ENCODE results near the gene VAV3. TPM values are rescaled to one million over a fixed set of nuclear protein-coding genes. Genes with fewer than 3 reads are reported as not detected.
"Not testable (repeated sequence)": the region's sequence is repeated elsewhere in the genome, so short reads cannot be mapped to it uniquely, and the experiment has no call there.

Gene VAV3
- total and polyA plus RNA-seq, 10 donors = 10.5 to 63.0 (median 38.8) TPM

GRCh38 chr1:107702946-107703571 lies 261.9 kb downstream of the VAV3 start:
- Histone ChIP-seq H3K27me3 (replicated peaks in 1 of 7) (no peaks in the 10 kb centered on the region), H3K4me1 (no peaks in the 10 kb centered on the region), H3K4me3 (no peak overlapping the region), H3K9me3 (no peaks in the 10 kb centered on the region), H3K27ac (no peak overlapping the region), H3K36me3 (peaks cover 0 to 68% (median 0%) of the 10 kb centered on the region in 6 donors)
- WGBS, 5 donors = 82 to 98% (median 87%) methylated on average over 4 of the region's 4 CpGs
- TF ChIP-seq POLR2AphosphoS5 (IDR thresholded peaks at IDR 0.05) = no peak
- TF ChIP-seq CTCF (IDR thresholded peaks at IDR 0.05 in 8 of 11, conservative IDR thresholded peaks at IDR 0.05 in 3 of 11) = no peak
- no peak for TF ChIP-seq POLR2A (IDR thresholded peaks at IDR 0.05)
- no peak for DNase-seq
- intact Hi-C loops (cut with DNase I; ENCODE audit: low total_unique reads) = no loop called here

- H3K27me3 ChIP-seq (replicated peaks in 1 of 7); intact Hi-C loops (cut with DNase I; ENCODE audit: low total_unique reads): not testable (repeated sequence)
- WGBS, 5 donors = 60 to 79% (median 65%) methylated on average over 3 of the region's 3 CpGs
Measured at GRCh38 chr1:107700651-107701050, 264.3 kb downstream of the VAV3 start.

GRCh38 chr1:107698161-107698560 lies 266.8 kb downstream of the VAV3 start:
- Histone ChIP-seq H3K4me3 (no peak overlapping the region), H3K9me3 (no peaks in the 10 kb centered on the region), H3K36me3 (peaks cover 0 to 75% (median 0%) of the 10 kb centered on the region in 6 donors), H3K4me1 (no peaks in the 10 kb centered on the region), H3K27ac (no peak overlapping the region), H3K27me3 (replicated peaks in 1 of 7) (no peaks in the 10 kb centered on the region)
- 93 to 96% (median 95%) methylated on average over 6 of the region's 6 CpGs for WGBS, 5 donors
- intact Hi-C loops (cut with DNase I; ENCODE audit: low total_unique reads) = no loop called here
- DNase-seq = no peak
- TF ChIP-seq CTCF (IDR thresholded peaks at IDR 0.05 in 8 of 11, conservative IDR thresholded peaks at IDR 0.05 in 3 of 11) = no peak
- TF ChIP-seq POLR2AphosphoS5 (IDR thresholded peaks at IDR 0.05) = no peak
- TF ChIP-seq POLR2A (IDR thresholded peaks at IDR 0.05) = no peak

More at GRCh38 chr1:107700651-107701050, 264.3 kb downstream of the VAV3 start:
- DNase-seq, H3K4me3 ChIP-seq, H3K9me3 ChIP-seq, H3K4me1 ChIP-seq, H3K27ac ChIP-seq: not testable (repeated sequence)
- peaks cover 0 to 77% (median 0%) of the 10 kb centered on the region in 6 donors for H3K36me3 ChIP-seq

- 90 to 96% (median 92%) methylated on average over 3 of the region's 3 CpGs for WGBS, 5 donors
- H3K27ac ChIP-seq = no peak overlapping the region
- H3K9me3 ChIP-seq = no peaks in the 10 kb centered on the region
- no peak for DNase-seq
- TF ChIP-seq CTCF (IDR thresholded peaks at IDR 0.05 in 8 of 11, conservative IDR thresholded peaks at IDR 0.05 in 3 of 11) (no peak), POLR2AphosphoS5 (IDR thresholded peaks at IDR 0.05) (no peak), POLR2A (IDR thresholded peaks at IDR 0.05) (no peak)
- H3K27me3 ChIP-seq (replicated peaks in 1 of 7) = no peaks in the 10 kb centered on the region
- H3K4me3 ChIP-seq = no peak overlapping the region
- H3K36me3 ChIP-seq = peaks cover 0 to 67% (median 2%) of the 10 kb centered on the region in 6 donors
- intact Hi-C loops (cut with DNase I; ENCODE audit: low total_unique reads) = no loop called here
- no peaks in the 10 kb centered on the region for H3K4me1 ChIP-seq
Measured at GRCh38 chr1:107695341-107695740, 269.6 kb downstream of the VAV3 start.

Measured in spleen (tissue), 11 donors.